ENCODE data around the gene PLEKHO1.
"Not testable (repeated sequence)": the region's sequence is repeated elsewhere in the genome, so short reads cannot be mapped to it uniquely, and the experiment has no call there.

PLEKHO1 gene

DNA sequence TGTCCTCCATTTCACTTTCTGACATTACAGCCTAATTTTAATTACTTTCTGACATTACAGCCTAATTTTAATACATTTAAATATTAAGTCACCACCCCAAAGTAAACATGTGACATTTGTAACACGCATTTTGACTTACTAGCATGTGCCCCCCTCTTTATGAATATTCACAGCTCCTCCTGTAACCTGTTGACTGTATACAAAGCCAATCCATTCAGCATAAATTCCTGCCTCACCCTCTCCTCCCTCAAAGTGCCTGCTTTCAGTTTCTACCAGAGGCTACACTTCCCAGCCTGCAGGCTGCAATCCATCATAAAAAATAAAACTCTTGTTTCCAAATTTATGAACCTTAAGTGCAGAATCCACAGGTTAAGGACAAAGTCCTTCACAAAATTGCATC, 46.7 kb downstream of the PLEKHO1 start:
- Histone ChIP-seq H3K9me3 (no peaks in the 10 kb centered on the region), H3K4me1 (no peaks in the 10 kb centered on the region), H3K27me3 (no peaks in the 10 kb centered on the region), H3K4me3 (ENCODE audit: low read depth, low read length) (no peak overlapping the region), H3K36me3 (no peaks in the 10 kb centered on the region)
- DNase-seq, result no peak
- TF ChIP-seq, protein P1, sequence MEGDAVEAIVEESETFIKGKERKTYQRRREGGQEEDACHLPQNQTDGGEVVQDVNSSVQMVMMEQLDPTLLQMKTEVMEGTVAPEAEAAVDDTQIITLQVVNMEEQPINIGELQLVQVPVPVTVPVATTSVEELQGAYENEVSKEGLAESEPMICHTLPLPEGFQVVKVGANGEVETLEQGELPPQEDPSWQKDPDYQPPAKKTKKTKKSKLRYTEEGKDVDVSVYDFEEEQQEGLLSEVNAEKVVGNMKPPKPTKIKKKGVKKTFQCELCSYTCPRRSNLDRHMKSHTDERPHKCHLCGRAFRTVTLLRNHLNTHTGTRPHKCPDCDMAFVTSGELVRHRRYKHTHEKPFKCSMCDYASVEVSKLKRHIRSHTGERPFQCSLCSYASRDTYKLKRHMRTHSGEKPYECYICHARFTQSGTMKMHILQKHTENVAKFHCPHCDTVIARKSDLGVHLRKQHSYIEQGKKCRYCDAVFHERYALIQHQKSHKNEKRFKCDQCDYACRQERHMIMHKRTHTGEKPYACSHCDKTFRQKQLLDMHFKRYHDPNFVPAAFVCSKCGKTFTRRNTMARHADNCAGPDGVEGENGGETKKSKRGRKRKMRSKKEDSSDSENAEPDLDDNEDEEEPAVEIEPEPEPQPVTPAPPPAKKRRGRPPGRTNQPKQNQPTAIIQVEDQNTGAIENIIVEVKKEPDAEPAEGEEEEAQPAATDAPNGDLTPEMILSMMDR (IDR thresholded peaks at IDR 0.05; ENCODE audit: low read depth, low read length), result no peak

DNA sequence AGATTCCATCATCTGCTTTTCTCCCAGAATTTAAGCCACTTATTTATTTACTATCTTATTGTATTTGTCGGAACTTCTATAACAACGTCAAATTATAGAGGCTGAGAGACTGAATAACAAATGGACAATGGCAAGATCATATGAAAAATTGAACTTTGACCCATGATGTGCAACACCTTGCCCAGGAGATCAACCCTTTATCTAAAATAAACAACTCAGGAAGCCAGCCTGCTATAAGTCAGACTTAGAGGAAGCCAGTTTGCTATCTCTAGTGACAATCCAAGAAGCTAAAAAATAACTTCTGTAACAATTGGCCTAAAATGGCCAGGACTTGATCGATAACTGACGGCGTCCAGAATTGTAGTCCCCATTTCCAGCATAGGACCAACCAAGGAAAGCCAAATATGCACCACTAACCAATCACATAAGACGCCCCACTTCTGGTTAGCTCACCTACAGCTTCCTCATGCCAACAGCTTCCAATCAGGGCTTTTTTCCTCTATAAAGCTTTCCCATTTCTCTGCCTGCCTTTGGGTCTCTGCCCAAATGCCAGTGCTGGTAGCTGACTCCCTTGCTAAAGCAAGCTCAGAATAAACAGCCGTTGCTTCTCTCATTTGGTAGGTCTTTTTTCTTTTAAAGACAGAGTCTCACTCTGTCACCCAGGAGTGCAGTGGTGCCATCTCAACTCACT, 57.7 kb downstream of the PLEKHO1 start:
- DNase-seq, result no peak
- Histone ChIP-seq H3K36me3 (no peaks in the 10 kb centered on the region), H3K4me3 (ENCODE audit: low read depth, low read length) (no peak overlapping the region), H3K9me3 (no peaks in the 10 kb centered on the region), H3K27me3 (no peaks in the 10 kb centered on the region), H3K4me1 (no peaks in the 10 kb centered on the region; the same call in 1 of the 2 replicates)
- TF ChIP-seq, protein P1 (IDR thresholded peaks at IDR 0.05; ENCODE audit: low read depth, low read length), result no peak

DNA sequence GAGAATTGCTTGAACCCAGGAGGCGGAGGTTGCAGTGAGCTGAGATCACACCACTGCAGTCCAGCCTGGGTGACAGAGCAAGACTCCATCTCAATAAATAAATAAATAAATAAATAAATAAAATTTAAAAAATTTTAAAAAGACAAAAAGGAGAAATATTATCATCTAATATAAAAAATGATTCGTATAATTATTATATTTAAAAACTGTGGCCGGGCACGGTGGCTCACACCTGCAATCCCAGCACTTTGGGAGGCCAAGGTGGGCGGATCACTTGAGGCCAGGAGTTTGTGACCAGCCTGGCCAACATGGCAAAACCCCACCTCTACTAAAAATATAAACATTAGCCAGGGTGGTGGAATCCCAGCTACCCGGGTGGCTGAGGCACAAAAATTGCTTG, 58.7 kb downstream of the PLEKHO1 start:
- not testable (repeated sequence) for H3K4me3 ChIP-seq (ENCODE audit: low read depth, low read length); H3K36me3 ChIP-seq; H3K9me3 ChIP-seq; H3K27me3 ChIP-seq; DNase-seq; H3K4me1 ChIP-seq
